ENCODE results near the gene HNRNPAB. TPM values are rescaled to one million over a fixed set of nuclear protein-coding genes. Genes with fewer than 3 reads are reported as not detected.

The HNRNPAB gene
- total RNA-seq, 4 donors from 2014 or later, result 57.0 to 113 (median 83.1) TPM

- H3K4me3 ChIP-seq, result no peak overlapping the region
- no peaks in the 10 kb centered on the region for H3K36me3 ChIP-seq
- TF ChIP-seq EP300 (IDR thresholded peaks at IDR 0.05) (no peak), CTCF (IDR thresholded peaks at IDR 0.05) (no peak), POLR2A (IDR thresholded peaks at IDR 0.05) (no peak), POLR2AphosphoS5 (IDR thresholded peaks at IDR 0.05) (no peak)
- DNase-seq (ENCODE audit: low spot score in 2 of 2), result peak in 1 of 2 donors; percentile 33
- no peak overlapping the region for H3K27ac ChIP-seq
- H3K9me3 ChIP-seq, result no peaks in the 10 kb centered on the region
- whole genome bisulfite sequencing, result 98% methylated on average over 7 of the region's 8 CpGs
- peaks cover 5% of the 10 kb centered on the region for H3K27me3 ChIP-seq
- H3K4me1 ChIP-seq, result no peaks in the 10 kb centered on the region
Measured at GRCh38 chr5:178177569-178177968, 26.8 kb upstream of the HNRNPAB start.

DNA sequence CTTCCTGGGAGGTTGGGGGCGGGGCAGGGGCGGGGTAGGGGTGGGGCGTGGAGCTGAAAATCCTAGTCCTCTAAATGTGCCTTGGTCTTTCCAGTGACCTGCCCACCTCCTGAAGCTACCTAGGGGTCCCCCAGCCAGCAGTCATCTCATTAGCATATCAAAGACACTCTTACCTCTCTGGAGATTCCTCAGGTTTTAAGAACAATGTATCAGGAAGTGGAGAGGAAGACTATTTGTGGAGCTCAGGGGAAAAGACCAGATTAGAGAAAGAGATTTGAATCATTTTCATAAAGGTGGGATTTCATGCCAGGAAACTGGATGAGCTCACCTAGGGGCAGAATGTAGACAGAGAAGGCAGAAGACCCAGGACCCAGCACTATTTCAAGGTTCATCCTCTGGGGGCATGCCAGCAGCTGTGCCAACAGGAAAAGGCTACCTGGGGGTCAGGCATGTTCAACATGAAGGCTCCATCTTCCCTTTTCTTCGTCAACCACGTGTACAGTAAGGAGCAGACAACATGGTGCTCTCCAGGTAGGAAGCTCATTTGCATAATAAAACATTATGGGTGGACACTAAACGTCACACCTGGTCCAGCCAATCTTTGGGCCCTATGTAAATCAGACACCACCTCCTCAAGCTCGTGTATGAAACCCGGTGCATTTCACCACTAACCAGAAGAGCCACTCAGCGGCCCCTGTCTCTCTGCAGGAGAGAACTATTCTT, 24.0 kb upstream of the HNRNPAB start:
- Histone ChIP-seq H3K27me3 (peaks cover 5% of the 10 kb centered on the region), H3K27ac (no peak overlapping the region), H3K4me1 (no peaks in the 10 kb centered on the region), H3K36me3 (no peaks in the 10 kb centered on the region), H3K9me3 (no peaks in the 10 kb centered on the region), H3K4me3 (no peak overlapping the region)
- peak in 1 of 2 donors; percentile 13 for DNase-seq (ENCODE audit: low spot score in 2 of 2)
- WGBS, result 46% methylated on average over 9 of the region's 9 CpGs
- no peak for TF ChIP-seq CTCF (IDR thresholded peaks at IDR 0.05)
- no peak for TF ChIP-seq POLR2A (IDR thresholded peaks at IDR 0.05)
- no peak for TF ChIP-seq POLR2AphosphoS5 (IDR thresholded peaks at IDR 0.05)
- TF ChIP-seq EP300 (IDR thresholded peaks at IDR 0.05), result no peak

DNA sequence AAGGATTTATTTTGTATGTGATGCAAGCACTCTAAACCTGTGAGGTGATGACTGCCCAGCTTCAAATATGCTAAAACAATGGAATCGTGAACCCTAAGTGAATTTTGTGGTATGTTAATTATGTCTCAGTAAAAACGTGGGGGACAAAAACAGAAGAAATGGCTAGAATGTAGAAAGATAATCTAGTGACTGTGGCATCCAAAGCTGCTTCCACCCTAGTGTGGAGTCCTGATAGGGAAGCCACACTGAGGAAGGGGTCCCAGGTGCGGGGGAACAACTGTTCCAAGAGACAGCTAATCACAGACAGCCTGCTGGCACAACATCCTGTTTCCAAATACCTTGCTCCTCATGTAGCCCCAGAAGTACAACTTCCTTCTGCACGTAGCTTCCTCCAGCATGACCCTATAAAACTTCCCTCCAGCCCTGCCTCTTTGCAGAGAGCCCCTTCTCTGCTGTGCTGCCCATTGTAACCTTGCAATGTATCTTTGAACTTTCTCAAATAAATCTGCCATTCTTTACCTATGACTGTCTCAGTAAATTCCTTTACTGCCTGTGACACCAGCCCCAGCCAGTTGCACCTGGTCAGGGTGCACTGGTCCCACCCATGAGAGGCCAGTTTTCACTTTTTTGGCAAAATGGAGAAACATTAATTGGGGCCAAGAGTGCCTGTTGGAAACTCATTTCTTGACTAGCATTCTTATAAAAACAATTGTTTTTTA, 22.0 kb upstream of the HNRNPAB start:
- 43% methylated on average over 4 of the region's 4 CpGs for WGBS
- Histone ChIP-seq H3K4me3 (no peak overlapping the region), H3K36me3 (no peaks in the 10 kb centered on the region), H3K9me3 (no peaks in the 10 kb centered on the region), H3K4me1 (no peaks in the 10 kb centered on the region), H3K27ac (no peak overlapping the region), H3K27me3 (peaks cover 5% of the 10 kb centered on the region)
- no peak for TF ChIP-seq POLR2AphosphoS5 (IDR thresholded peaks at IDR 0.05)
- TF ChIP-seq POLR2A (IDR thresholded peaks at IDR 0.05), result no peak
- no peak for TF ChIP-seq EP300 (IDR thresholded peaks at IDR 0.05)
- no peak for TF ChIP-seq CTCF (IDR thresholded peaks at IDR 0.05)
- DNase-seq (ENCODE audit: low spot score in 2 of 2), result peak in 1 of 2 donors; percentile 37

DNA sequence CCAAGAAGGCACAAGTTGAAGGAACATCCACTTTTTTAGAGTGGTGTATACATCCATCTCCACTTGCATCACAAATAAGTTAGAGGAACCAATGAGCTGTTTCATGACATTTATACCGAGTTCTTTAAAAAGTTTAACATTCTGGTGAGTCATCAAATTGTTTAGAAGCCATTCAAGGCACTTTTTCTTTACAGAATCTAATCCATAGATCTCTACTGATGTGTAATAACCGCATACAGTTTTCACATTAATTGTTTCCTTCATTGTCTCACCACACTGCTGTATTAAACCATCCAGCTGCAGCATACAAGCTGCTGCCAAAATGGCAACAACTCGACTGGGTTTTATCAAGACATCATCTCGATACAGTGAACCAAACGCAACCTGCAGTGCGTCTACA, 17.9 kb upstream of the HNRNPAB start:
- 51% methylated on average over 6 of the region's 6 CpGs for WGBS
- H3K36me3 ChIP-seq, result no peaks in the 10 kb centered on the region
- no peaks in the 10 kb centered on the region for H3K9me3 ChIP-seq
- no peaks in the 10 kb centered on the region for H3K4me1 ChIP-seq
- no peaks in the 10 kb centered on the region for H3K27me3 ChIP-seq
- no peak overlapping the region for H3K27ac ChIP-seq
- no peak for TF ChIP-seq POLR2A (IDR thresholded peaks at IDR 0.05)
- no peak overlapping the region for H3K4me3 ChIP-seq
- no peak for DNase-seq (ENCODE audit: low spot score in 2 of 2)

GRCh38 chr5:178187014-178187413, 17.3 kb upstream of the HNRNPAB start, which contains the start of gene GMCL2:
TSS of gene GMCL2 (minus strand) at chr5:178187371. CDS start at chr5:178187299, 72 bp downstream.
- DNase-seq (ENCODE audit: low spot score in 2 of 2), result peak in 1 of 2 donors; percentile 43
- no peaks in the 10 kb centered on the region for H3K27me3 ChIP-seq
- no peaks in the 10 kb centered on the region for H3K36me3 ChIP-seq
- no peaks in the 10 kb centered on the region for H3K4me1 ChIP-seq
- 88% methylated on average over 18 of the region's 27 CpGs for WGBS
- no peak for TF ChIP-seq CTCF (IDR thresholded peaks at IDR 0.05)
- no peak for TF ChIP-seq POLR2A (IDR thresholded peaks at IDR 0.05)
- no peak for TF ChIP-seq EP300 (IDR thresholded peaks at IDR 0.05)
- no peak for TF ChIP-seq POLR2AphosphoS5 (IDR thresholded peaks at IDR 0.05)
- H3K4me3 ChIP-seq, result no peak within 1 kb of the TSS
- H3K27ac ChIP-seq, result no peak within 1 kb of the TSS
- H3K9me3 ChIP-seq, result no peaks in the 10 kb centered on the region
